Small intestine (tissue), 7 donors: Measurements from ENCODE around the gene DNAJB12. TPM values are rescaled to one million over a fixed set of nuclear protein-coding genes. Genes with fewer than 3 reads are reported as not detected.
"Not testable (repeated sequence)": the region's sequence is repeated elsewhere in the genome, so short reads cannot be mapped to it uniquely, and the experiment has no call there.

ENCODE experiments used
- DNase-seq, 2 donors: peaks; one replicate each; pipeline versions ENCODE4 v3.0.0 to v3.0.0-alpha.2; 2013
- FAIRE-seq: peaks from 2 replicates; lab custom pipeline; 2012; peaks lifted over from hg19 to GRCh38; lab: Jason Lieb, UNC
- H3K27ac ChIP-seq, 3 donors: one replicate each; pipeline ENCODE4 v1.5.1; 2013; ENCODE audit warnings: low read length in 2 of 3, mild to moderate bottlenecking in 2 of 3, control low read depth in 1 of 3, inconsistent platforms in 1 of 3, low read depth in 1 of 3, moderate library complexity in 1 of 3
- H3K27me3 ChIP-seq, 3 donors: one replicate each; pipeline ENCODE4 v1.6.1; 2013; ENCODE audit warnings: low read length in 3 of 3, inconsistent platforms in 1 of 3; ENCODE audit not compliant: control insufficient read depth in 3 of 3, insufficient read depth in 3 of 3
- H3K36me3 ChIP-seq, 3 donors: one replicate each; pipeline ENCODE4 v1.6.1; 2013; ENCODE audit warnings: low read length in 3 of 3, inconsistent platforms in 1 of 3, low read depth in 1 of 3, mild to moderate bottlenecking in 1 of 3, moderate library complexity in 1 of 3; ENCODE audit not compliant: control insufficient read depth in 3 of 3, insufficient read depth in 2 of 3
- H3K4me1 ChIP-seq, 3 donors: one replicate each; pipeline ENCODE4 v1.6.1; 2013; ENCODE audit warnings: low read length in 2 of 3, inconsistent platforms in 1 of 3, low read depth in 1 of 3, mild to moderate bottlenecking in 1 of 3, moderate library complexity in 1 of 3; ENCODE audit not compliant: control insufficient read depth in 3 of 3, insufficient read depth in 2 of 3
- H3K4me3 ChIP-seq, 3 donors: one replicate each; pipeline ENCODE4 v1.5.1; 2013; ENCODE audit warnings: low read length in 3 of 3, control low read depth in 1 of 3, inconsistent platforms in 1 of 3, low read depth in 1 of 3, mild to moderate bottlenecking in 1 of 3, moderate library complexity in 1 of 3
- H3K9me3 ChIP-seq, 2 donors: one replicate each; pipeline ENCODE4 v1.6.1; 2013; ENCODE audit warnings: low read depth in 1 of 2, low read length in 1 of 2; ENCODE audit not compliant: control insufficient read depth in 2 of 2, insufficient read depth in 1 of 2
- WGBS, 3 donors: extraction: QIAGEN DNeasy Blood & Tissue Kit; methylation state at CpG; one replicate each; pipeline ENCODE4 v1.1.7; 2013; 5-methylcytosine and 5-hydroxymethylcytosine counted together
- polyA plus RNA-seq, 4 donors: library from polyadenylated mRNA; stranded (reverse) in 3 of 4; unstranded in 1 of 4; fragments of 200-250 nt in 3 of 4; fragments of 120-200 nt in 1 of 4; gene quantifications; one replicate each; pipeline versions ENCODE4 v1.2.1 to v1.2.3, GENCODE V29; 2013
- donor health status: healthy with polysubstance abuse.
- donor health status: control.
- donor health status: control.
- donor health status: Bipolar disorder and iron deficiency.
- donor health status: healthy.

Gene DNAJB12
- polyA plus RNA-seq, 4 donors: 17.0 to 37.1 (median 22.9) TPM

- Histone ChIP-seq H3K4me3 (peak overlapping the region; percentile 67 to 94 (median 89)), H3K27ac (peak overlapping the region; percentile 81 to 100 (median 93)), H3K36me3 (peaks cover 0 to 41% (median 2%) of the 10 kb centered on the region in 3 donors), H3K4me1 (peaks cover 2 to 15% (median 3%) of the 10 kb centered on the region in 3 donors), H3K9me3 (no peaks in the 10 kb centered on the region), H3K27me3 (no peaks in the 10 kb centered on the region)
- DNase-seq: peak; percentile 59 to 69
- 29 to 42% (median 29%) methylated on average over 17 to 18 of the region's 18 CpGs for WGBS, 3 donors
- no peak for FAIRE-seq
Measured at GRCh38 chr10:72353028-72353964, 1.4 kb downstream of the DNAJB12 start.

- FAIRE-seq (no peak), DNase-seq (no peak)
- WGBS, 3 donors: 92 to 97% (median 94%) methylated on average over 6 of the region's 6 CpGs
- Histone ChIP-seq H3K27me3 (no peaks in the 10 kb centered on the region), H3K27ac (no peak overlapping the region), H3K4me1 (peaks cover 2 to 15% (median 3%) of the 10 kb centered on the region in 3 donors), H3K9me3 (no peaks in the 10 kb centered on the region), H3K36me3 (peaks cover 0 to 50% (median 2%) of the 10 kb centered on the region in 3 donors), H3K4me3 (no peak overlapping the region)
Measured at GRCh38 chr10:72351479-72351878, 3.2 kb downstream of the DNAJB12 start.

- FAIRE-seq: no peak
- no peak overlapping the region for H3K27ac ChIP-seq
- 62 to 78% (median 75%) methylated on average over 2 of the region's 2 CpGs for WGBS, 3 donors
Measured at GRCh38 chr10:72349438-72349837, 5.3 kb downstream of the DNAJB12 start.

GRCh38 chr10:72348282-72348681 lies 6.4 kb downstream of the DNAJB12 start:
- DNase-seq (no peak), FAIRE-seq (no peak)
- 90 to 96% (median 91%) methylated on average over 7 of the region's 7 CpGs for WGBS, 3 donors
- Histone ChIP-seq H3K27me3 (no peaks in the 10 kb centered on the region), H3K4me1 (peaks cover 2 to 7% (median 3%) of the 10 kb centered on the region in 3 donors), H3K27ac (no peak overlapping the region), H3K36me3 (peaks cover under 1 to 70% (median 10%) of the 10 kb centered on the region in 3 donors), H3K9me3 (no peaks in the 10 kb centered on the region), H3K4me3 (no peak overlapping the region)

More at GRCh38 chr10:72349438-72349837, 5.3 kb downstream of the DNAJB12 start:
- Histone ChIP-seq H3K27me3 (no peaks in the 10 kb centered on the region), H3K4me1 (peaks cover 2 to 11% (median 3%) of the 10 kb centered on the region in 3 donors), H3K9me3 (no peaks in the 10 kb centered on the region), H3K36me3 (peaks cover 0 to 59% (median 6%) of the 10 kb centered on the region in 3 donors), H3K4me3 (no peak overlapping the region)
- DNase-seq: no peak

GRCh38 chr10:72346117-72346516 lies 8.6 kb downstream of the DNAJB12 start:
- H3K36me3 ChIP-seq: peaks cover 5 to 76% (median 10%) of the 10 kb centered on the region in 3 donors
- H3K27ac ChIP-seq, DNase-seq, H3K4me1 ChIP-seq, H3K27me3 ChIP-seq, FAIRE-seq, H3K9me3 ChIP-seq, H3K4me3 ChIP-seq: not testable (repeated sequence)
- WGBS, 3 donors: 95 to 98% (median 96%) methylated on average over 7 of the region's 7 CpGs

- H3K4me3 ChIP-seq: no peak overlapping the region
- no peak for FAIRE-seq
- H3K36me3 ChIP-seq: peaks cover 5 to 77% (median 10%) of the 10 kb centered on the region in 3 donors
- no peak overlapping the region for H3K27ac ChIP-seq
- no peaks in the 10 kb centered on the region for H3K4me1 ChIP-seq
- H3K27me3 ChIP-seq: no peaks in the 10 kb centered on the region
- no peaks in the 10 kb centered on the region for H3K9me3 ChIP-seq
- WGBS, 3 donors: 68 to 79% (median 74%) methylated on average over 11 of the region's 11 CpGs
- no peak for DNase-seq
Measured at GRCh38 chr10:72344932-72345331, 9.8 kb downstream of the DNAJB12 start.

GRCh38 chr10:72342911-72343310 lies 11.8 kb downstream of the DNAJB12 start:
- DNase-seq: no peak
- 93 to 94% (median 94%) methylated on average over 5 of the region's 5 CpGs for WGBS, 3 donors
- no peaks in the 10 kb centered on the region for H3K27me3 ChIP-seq
- no peaks in the 10 kb centered on the region for H3K9me3 ChIP-seq
- H3K27ac ChIP-seq: no peak overlapping the region
- peaks cover 11 to 77% (median 12%) of the 10 kb centered on the region in 3 donors for H3K36me3 ChIP-seq
- H3K4me3 ChIP-seq: no peak overlapping the region
- FAIRE-seq: no peak
- H3K4me1 ChIP-seq: no peaks in the 10 kb centered on the region

GRCh38 chr10:72340510-72341261 lies 14.0 kb downstream of the DNAJB12 start:
- FAIRE-seq (no peak), DNase-seq (peak; percentile 56 to 70)
- Histone ChIP-seq H3K4me1 (peaks cover 0 to 6% (median 0%) of the 10 kb centered on the region in 3 donors), H3K27me3 (no peaks in the 10 kb centered on the region), H3K4me3 (no peak overlapping the region), H3K9me3 (no peaks in the 10 kb centered on the region), H3K36me3 (peaks cover 12 to 93% (median 13%) of the 10 kb centered on the region in 3 donors), H3K27ac (no peak overlapping the region)
- WGBS, 3 donors: 67 to 73% (median 68%) methylated on average over 28 of the region's 28 CpGs
